Measurements from ENCODE around the gene GPR55. TPM values are rescaled to one million over a fixed set of nuclear protein-coding genes. Genes with fewer than 3 reads are reported as not detected.

GPR55 gene
- total and polyA plus RNA-seq, 10 of the 15 experiments (the other 5 are each of a cell fraction or from before 2014, with no cell fraction given), result 2.1 to 30.1 (median 16.2) TPM

GRCh38 chr2:230934231-230935129 lies 9.4 kb upstream of the GPR55 start:
- Histone ChIP-seq H2AFZ (ENCODE audit: control insufficient read depth, low read depth, low read length) (no peak overlapping the region), H3K4me3 (no peak overlapping the region), H3K9me3 (replicated peaks; ENCODE audit: control insufficient read depth, insufficient read depth, low read length) (peaks cover 20% of the 10 kb centered on the region), H3K4me1 (ENCODE audit: control insufficient read depth, insufficient read depth, low read length) (no peaks in the 10 kb centered on the region), H3K4me2 (ENCODE audit: control insufficient read depth, insufficient read depth) (no peak overlapping the region), H3K27me3 (replicated peaks in 1 of 2; ENCODE audit: control insufficient read depth in 2 of 2, insufficient read depth in 2 of 2, low read length in 1 of 2) (no peaks in the 10 kb centered on the region), H3K9ac (ENCODE audit: control insufficient read depth, insufficient read depth, low read length) (no peak overlapping the region), H3K79me2 (ENCODE audit: control insufficient read depth, insufficient read depth, low read length) (no peaks in the 10 kb centered on the region), H3K27ac (ENCODE audit: control insufficient read depth, insufficient read depth) (no peak overlapping the region), H3K36me3 (ENCODE audit: control insufficient read depth in 2 of 2, insufficient read depth in 2 of 2, low read length in 1 of 2) (no peaks in the 10 kb centered on the region), H4K20me1 (ENCODE audit: control insufficient read depth, insufficient read depth) (no peaks in the 10 kb centered on the region)
- in situ Hi-C loops (cut with MboI), result no loop called here
- DNase-seq (ENCODE audit: low read depth, low spot score), result no peak
- no TSS peak for BruUV-seq (replicated peaks)
- RAD21 ChIA-PET (ENCODE audit: unreplicated experiment), result no interaction called here
- FAIRE-seq, result no peak
- ATAC-seq, result no peak
- intact Hi-C loops (cut with micrococcal nuclease; ENCODE audit: unreplicated experiment), result no loop called here
- POLR2A ChIA-PET, result interaction anchor here (1.3 kb wide), 1 partner anchor 47 kb away, joined by 3 read pairs; no protein-coding TSS in a partner anchor
- WGBS (ENCODE audit: insufficient coverage, insufficient replicate concordance, low lambda C conversion rate, missing lambda C conversion rate), result 74% methylated on average over 17 of the region's 17 CpGs
- SMC1A ChIA-PET (ENCODE audit: uncharacterized antibody, unreplicated experiment), result no interaction called here
- CTCF ChIA-PET, result no interaction called here
- no peak for TF ChIP-seq SP1 (IDR thresholded peaks at IDR 0.05; ENCODE audit: low read depth, low read length)
- no peak for TF ChIP-seq JUNB (IDR thresholded peaks at IDR 0.05)
- TF ChIP-seq SREBF1 (IDR thresholded peaks at IDR 0.05; ENCODE audit: low read length), result no peak
- no peak for TF ChIP-seq NBN (IDR thresholded peaks at IDR 0.05)
- no peak for TF ChIP-seq PML (IDR thresholded peaks at IDR 0.05; ENCODE audit: low read length)
- TF ChIP-seq ESRRA (IDR thresholded peaks at IDR 0.05; ENCODE audit: low read length), result no peak
- TF ChIP-seq ZNF592 (IDR thresholded peaks at IDR 0.05), result no peak
- TF ChIP-seq MTA3 (IDR thresholded peaks at IDR 0.05; ENCODE audit: borderline replicate concordance, low read length), result no peak
- TF ChIP-seq POLR2A (IDR thresholded peaks at IDR 0.05; ENCODE audit: low read depth, low read length), result no peak
- TF ChIP-seq PAX5 (IDR thresholded peaks at IDR 0.05; ENCODE audit: borderline replicate concordance, low read depth, low read length), result no peak
- no peak for TF ChIP-seq E4F1 (IDR thresholded peaks at IDR 0.05; ENCODE audit: borderline replicate concordance, partially characterized antibody)
- TF ChIP-seq BACH1 (IDR thresholded peaks at IDR 0.05; ENCODE audit: borderline replicate concordance), result no peak
- TF ChIP-seq IRF5 (IDR thresholded peaks at IDR 0.05; ENCODE audit: borderline replicate concordance), result no peak
- TF ChIP-seq SMC3 (IDR thresholded peaks at IDR 0.05; ENCODE audit: borderline replicate concordance, low read length), result no peak
- TF ChIP-seq FOXK2 (IDR thresholded peaks at IDR 0.05), result no peak
- TF ChIP-seq SRF (IDR thresholded peaks at IDR 0.05; ENCODE audit: low read depth in 2 of 2, low read length in 2 of 2), result no peak
- no peak for TF ChIP-seq POU2F2 (IDR thresholded peaks at IDR 0.05; ENCODE audit: borderline replicate concordance, low read depth, low read length)
- TF ChIP-seq SUPT20H (IDR thresholded peaks at IDR 0.05; ENCODE audit: borderline replicate concordance, control insufficient read depth, low read depth, low read length), result no peak
